ENCODE measurements around the gene TTBK2.

TTBK2 gene

DNA sequence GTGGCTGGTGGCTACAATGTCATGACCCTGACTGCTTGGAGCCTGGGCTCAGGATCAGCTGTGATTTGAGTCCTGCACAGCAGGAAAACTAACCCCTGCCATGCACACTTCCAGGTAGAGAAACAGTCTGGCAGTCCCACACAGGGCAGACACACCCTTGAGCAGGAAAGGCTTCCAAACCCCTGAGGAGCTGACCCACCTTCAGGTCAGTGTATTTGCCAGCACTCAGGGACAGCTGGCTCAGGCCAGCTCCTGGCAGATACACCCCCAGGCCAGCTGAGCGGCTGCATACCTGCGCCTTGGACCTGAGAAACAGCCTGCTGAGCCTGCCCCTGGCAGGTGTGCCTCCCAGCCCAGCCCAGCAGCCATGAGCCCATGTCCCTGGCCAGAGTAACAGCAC, 161.5 kb downstream of the TTBK2 start (continued):
- TF ChIP-seq ZNF843 (tag by site-specific recombination; IDR thresholded peaks at IDR 0.05) (no peak), ZFP41 (tag by site-specific recombination; IDR thresholded peaks at IDR 0.05; ENCODE audit: borderline replicate concordance) (no peak), ZNF664 (tag by site-specific recombination; IDR thresholded peaks at IDR 0.05) (no peak)

DNA sequence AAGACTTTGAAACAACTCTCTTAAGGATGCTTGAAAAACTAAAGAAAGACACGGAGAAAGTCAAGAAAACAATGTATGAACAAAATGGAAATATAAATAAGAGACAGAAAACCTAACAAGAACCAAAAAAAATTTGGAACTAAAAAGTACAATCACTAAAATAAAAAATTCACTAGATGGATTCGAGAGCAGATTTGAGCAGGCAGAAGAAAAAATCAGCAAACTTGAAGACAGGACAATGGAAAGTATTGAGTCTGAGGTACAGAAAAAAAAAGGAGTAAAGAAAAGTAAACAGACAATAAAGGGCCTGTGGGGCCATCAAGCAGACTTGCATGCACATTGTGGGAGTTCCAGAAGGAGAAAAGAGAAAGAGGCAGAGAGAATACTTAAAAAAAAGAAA, 170.3 kb downstream of the TTBK2 start:
- ChIA-PET CTCF (no interaction called here), POLR2A (no interaction called here)
- TF ChIP-seq ZNF555 (tag by site-specific recombination; conservative IDR thresholded peaks at IDR 0.05) (no peak), ZNF350 (tag by site-specific recombination; IDR thresholded peaks at IDR 0.05) (no peak), ZNF561 (tag by site-specific recombination; IDR thresholded peaks at IDR 0.05; ENCODE audit: borderline replicate concordance) (no peak), ZNF791 (tag by site-specific recombination; IDR thresholded peaks at IDR 0.05) (no peak), BCL11A (tag by site-specific recombination; IDR thresholded peaks at IDR 0.05; ENCODE audit: low read depth) (no peak), ZNF777 (tag by site-specific recombination; IDR thresholded peaks at IDR 0.05; ENCODE audit: borderline replicate concordance) (no peak), ZBTB21 (tag by site-specific recombination; IDR thresholded peaks at IDR 0.05) (no peak)
- TF ChIP-seq, protein P1, sequence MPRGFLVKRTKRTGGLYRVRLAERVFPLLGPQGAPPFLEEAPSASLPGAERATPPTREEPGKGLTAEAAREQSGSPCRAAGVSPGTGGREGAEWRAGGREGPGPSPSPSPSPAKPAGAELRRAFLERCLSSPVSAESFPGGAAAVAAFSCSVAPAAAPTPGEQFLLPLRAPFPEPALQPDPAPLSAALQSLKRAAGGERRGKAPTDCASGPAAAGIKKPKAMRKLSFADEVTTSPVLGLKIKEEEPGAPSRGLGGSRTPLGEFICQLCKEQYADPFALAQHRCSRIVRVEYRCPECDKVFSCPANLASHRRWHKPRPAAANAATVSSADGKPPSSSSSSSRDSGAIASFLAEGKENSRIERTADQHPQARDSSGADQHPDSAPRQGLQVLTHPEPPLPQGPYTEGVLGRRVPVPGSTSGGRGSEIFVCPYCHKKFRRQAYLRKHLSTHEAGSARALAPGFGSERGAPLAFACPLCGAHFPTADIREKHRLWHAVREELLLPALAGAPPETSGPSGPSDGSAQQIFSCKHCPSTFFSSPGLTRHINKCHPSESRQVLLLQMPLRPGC (tag by site-specific recombination; IDR thresholded peaks at IDR 0.05): no peak
- TF ChIP-seq, protein P2, sequence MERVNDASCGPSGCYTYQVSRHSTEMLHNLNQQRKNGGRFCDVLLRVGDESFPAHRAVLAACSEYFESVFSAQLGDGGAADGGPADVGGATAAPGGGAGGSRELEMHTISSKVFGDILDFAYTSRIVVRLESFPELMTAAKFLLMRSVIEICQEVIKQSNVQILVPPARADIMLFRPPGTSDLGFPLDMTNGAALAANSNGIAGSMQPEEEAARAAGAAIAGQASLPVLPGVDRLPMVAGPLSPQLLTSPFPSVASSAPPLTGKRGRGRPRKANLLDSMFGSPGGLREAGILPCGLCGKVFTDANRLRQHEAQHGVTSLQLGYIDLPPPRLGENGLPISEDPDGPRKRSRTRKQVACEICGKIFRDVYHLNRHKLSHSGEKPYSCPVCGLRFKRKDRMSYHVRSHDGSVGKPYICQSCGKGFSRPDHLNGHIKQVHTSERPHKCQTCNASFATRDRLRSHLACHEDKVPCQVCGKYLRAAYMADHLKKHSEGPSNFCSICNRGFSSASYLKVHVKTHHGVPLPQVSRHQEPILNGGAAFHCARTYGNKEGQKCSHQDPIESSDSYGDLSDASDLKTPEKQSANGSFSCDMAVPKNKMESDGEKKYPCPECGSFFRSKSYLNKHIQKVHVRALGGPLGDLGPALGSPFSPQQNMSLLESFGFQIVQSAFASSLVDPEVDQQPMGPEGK (tag by site-specific recombination; IDR thresholded peaks at IDR 0.05): no peak
- Histone ChIP-seq H3K36me3 (ENCODE audit: control insufficient read depth in 2 of 2, insufficient read depth in 1 of 2, low read length in 2 of 2) (peaks cover 0 to 19% of the 10 kb centered on the region in 2 experiments; a peak in 2 of 3 replicates), H3K4me3 (ENCODE audit: low read depth, low read length) (no peak overlapping the region), H3K9me3 (ENCODE audit: control insufficient read depth, insufficient read depth, low read depth, low read length) (no peaks in the 10 kb centered on the region), H3K27ac (ENCODE audit: extremely low read depth, low read depth, low read length) (no peak overlapping the region), H3K4me1 (ENCODE audit: control insufficient read depth, insufficient read depth, low read length) (no peaks in the 10 kb centered on the region)

DNA sequence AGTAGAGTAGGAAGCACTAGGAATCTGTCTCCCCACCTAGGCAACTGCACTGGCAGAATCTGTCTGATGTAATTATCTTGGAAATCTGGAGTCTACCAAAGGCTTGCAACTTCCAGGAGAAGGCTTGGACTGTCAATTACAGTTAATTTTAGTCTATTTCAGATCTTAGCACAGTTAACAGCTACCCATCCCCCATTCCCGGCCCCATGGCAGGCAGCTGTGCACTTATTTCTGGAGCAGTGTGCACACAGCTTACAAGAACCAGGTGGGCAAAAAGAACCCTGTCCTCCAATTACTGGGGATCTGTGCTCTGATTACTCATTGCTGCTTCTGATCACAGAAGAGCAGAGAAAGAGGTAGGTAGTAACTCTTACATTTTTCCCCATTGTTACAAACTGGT, 171.3 kb downstream of the TTBK2 start:
- Histone ChIP-seq H3K9me3 (ENCODE audit: control insufficient read depth, insufficient read depth, low read depth, low read length) (no peaks in the 10 kb centered on the region), H3K4me3 (ENCODE audit: low read depth, low read length) (no peak overlapping the region), H3K4me1 (ENCODE audit: control insufficient read depth, insufficient read depth, low read length) (no peaks in the 10 kb centered on the region), H3K36me3 (ENCODE audit: control insufficient read depth in 2 of 2, insufficient read depth in 1 of 2, low read length in 2 of 2) (peaks cover 0 to 19% of the 10 kb centered on the region in 2 experiments; a peak in 2 of 3 replicates), H3K27ac (ENCODE audit: extremely low read depth, low read depth, low read length) (no peak overlapping the region)
- CTCF ChIA-PET: no interaction called here
- TF ChIP-seq ZNF747 (tag by site-specific recombination; IDR thresholded peaks at IDR 0.05) (no peak), ZNF292 (tag by site-specific recombination; IDR thresholded peaks at IDR 0.05; ENCODE audit: borderline replicate concordance, low read depth) (no peak), ZNF202 (tag by site-specific recombination; IDR thresholded peaks at IDR 0.05; ENCODE audit: borderline replicate concordance) (no peak), SP2 (tag by site-specific recombination; IDR thresholded peaks at IDR 0.05) (no peak), ZIC2 (tag by site-specific recombination; IDR thresholded peaks at IDR 0.05) (no peak)
- TF ChIP-seq, protein P2 (tag by site-specific recombination; IDR thresholded peaks at IDR 0.05): no peak
- TF ChIP-seq, protein P3, sequence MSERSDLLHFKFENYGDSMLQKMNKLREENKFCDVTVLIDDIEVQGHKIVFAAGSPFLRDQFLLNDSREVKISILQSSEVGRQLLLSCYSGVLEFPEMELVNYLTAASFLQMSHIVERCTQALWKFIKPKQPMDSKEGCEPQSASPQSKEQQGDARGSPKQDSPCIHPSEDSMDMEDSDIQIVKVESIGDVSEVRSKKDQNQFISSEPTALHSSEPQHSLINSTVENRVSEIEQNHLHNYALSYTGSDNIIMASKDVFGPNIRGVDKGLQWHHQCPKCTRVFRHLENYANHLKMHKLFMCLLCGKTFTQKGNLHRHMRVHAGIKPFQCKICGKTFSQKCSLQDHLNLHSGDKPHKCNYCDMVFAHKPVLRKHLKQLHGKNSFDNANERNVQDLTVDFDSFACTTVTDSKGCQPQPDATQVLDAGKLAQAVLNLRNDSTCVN (tag by site-specific recombination; optimal IDR thresholded peaks at IDR 0.05): no peak
- POLR2A ChIA-PET: no interaction called here

All from HEK293 (cell line).